Keratinocyte (primary cell): ENCODE data around the gene IL19.

Experiments
- CTCF ChIP-seq, 3 experiments: IDR thresholded peaks in 1 of 3; conservative IDR thresholded peaks in 1 of 3; optimal IDR thresholded peaks in 1 of 3; 2 replicates in 2 of 3; 3 replicates in 1 of 3; pipeline versions ENCODE3 to v1.5.1; 2011; ENCODE audit warnings: low read length in 3 of 3, mild to moderate bottlenecking in 3 of 3, moderate library complexity in 2 of 3, control low read depth in 1 of 3, inconsistent platforms in 1 of 3; ENCODE audit not compliant: insufficient read depth in 2 of 3; ENCODE audit errors: extremely low read depth in 1 of 3
- EZH2 ChIP-seq: IDR thresholded peaks from one replicate; pipeline ENCODE4 v1.6.1; 2012; ENCODE audit warnings: inconsistent platforms, mild to moderate bottlenecking, low read length, moderate library complexity

- TF ChIP-seq EZH2 (no peak), CTCF (optimal IDR thresholded peaks at IDR 0.05 in 1 of 3, IDR thresholded peaks at IDR 0.05 in 1 of 3, conservative IDR thresholded peaks at IDR 0.05 in 1 of 3; ENCODE audit: extremely low read depth in 1 of 3, insufficient read depth in 2 of 3, low read length in 3 of 3) (no peak)
Observed at GRCh38 chr1:206824331-206824730, 53.8 kb downstream of the IL19 start.
